COLO668 (cell line): ENCODE data around the gene PHLPP1.

Experiments used
- DNase-seq: peaks from one replicate; lab custom pipeline; 2025; ENCODE audit not compliant: unreplicated experiment; lab: John Stamatoyannopoulos, UW

The PHLPP1 gene

GRCh38 chr18:62741118-62741566 is 25.8 kb downstream of the PHLPP1 start:
- DNase-seq: no peak

GRCh38 chr18:62741584-62741983 is 26.2 kb downstream of the PHLPP1 start:
- DNase-seq: no peak

- DNase-seq: no peak
Observed at GRCh38 chr18:62744076-62744968, 29.0 kb downstream of the PHLPP1 start.

GRCh38 chr18:62745089-62745751 is 29.9 kb downstream of the PHLPP1 start:
- no peak for DNase-seq

GRCh38 chr18:62749389-62749788 is 34.0 kb downstream of the PHLPP1 start:
- no peak for DNase-seq

- no peak for DNase-seq
Observed at GRCh38 chr18:62751341-62751821, 36.0 kb downstream of the PHLPP1 start.

- DNase-seq: no peak
Observed at GRCh38 chr18:62751977-62752376, 36.6 kb downstream of the PHLPP1 start.

- DNase-seq: no peak
Observed at GRCh38 chr18:62754026-62754425, 38.7 kb downstream of the PHLPP1 start.

GRCh38 chr18:62755454-62755853 is 40.1 kb downstream of the PHLPP1 start:
- DNase-seq: no peak

GRCh38 chr18:62755946-62756345 is 40.6 kb downstream of the PHLPP1 start:
- DNase-seq: no peak

GRCh38 chr18:62757399-62758010 is 42.2 kb downstream of the PHLPP1 start:
- no peak for DNase-seq

- DNase-seq: no peak
Observed at GRCh38 chr18:62758591-62758990, 43.2 kb downstream of the PHLPP1 start.

GRCh38 chr18:62759704-62760402 is 44.5 kb downstream of the PHLPP1 start:
- no peak for DNase-seq

- DNase-seq: no peak
Observed at GRCh38 chr18:62760403-62760734, 45.0 kb downstream of the PHLPP1 start.

GRCh38 chr18:62763101-62763521 is 47.8 kb downstream of the PHLPP1 start:
- DNase-seq: no peak

- no peak for DNase-seq
Observed at GRCh38 chr18:62766266-62766665, 50.9 kb downstream of the PHLPP1 start.

GRCh38 chr18:62767321-62767720 is 52.0 kb downstream of the PHLPP1 start:
- no peak for DNase-seq

- no peak for DNase-seq
Observed at GRCh38 chr18:62767836-62768557, 52.7 kb downstream of the PHLPP1 start.

GRCh38 chr18:62768558-62768943 is 53.2 kb downstream of the PHLPP1 start:
- no peak for DNase-seq

GRCh38 chr18:62769216-62769615 is 53.9 kb downstream of the PHLPP1 start:
- no peak for DNase-seq
